ENCODE data around the gene RASA3. TPM values are rescaled to one million over a fixed set of nuclear protein-coding genes. Genes with fewer than 3 reads are reported as not detected.

RASA3 gene
- total RNA-seq, 1 experiment from 2014 or later, result 18.6 TPM

GRCh38 chr13:114053026-114053425, 79.4 kb downstream of the RASA3 start:
- no peak overlapping the region for H3K4me2 ChIP-seq (ENCODE audit: low read length)
- no peak overlapping the region for H2AFZ ChIP-seq (ENCODE audit: low read depth, low read length, poor library complexity, severe bottlenecking)
- intact Hi-C loops (cut with micrococcal nuclease), result no loop called here
- CTCF ChIA-PET, result no interaction called here
- RAD21 ChIA-PET (ENCODE audit: low non-redundant PET in 1 of 2, low total read pairs in 2 of 2, uncharacterized antibody in 2 of 2, unreplicated experiment in 2 of 2), result no interaction called here
- H3K9me2 ChIP-seq (ENCODE audit: insufficient read depth), result no peaks in the 10 kb centered on the region
- DNase-seq (ENCODE audit: low read depth, low spot score) (no peak), ATAC-seq (no peak)
- H3K9ac ChIP-seq (ENCODE audit: low read length), result no peak overlapping the region
- H3K79me2 ChIP-seq (ENCODE audit: insufficient read depth, low read length), result peaks cover 3% of the 10 kb centered on the region; the same call in 1 of the 2 replicates
- no peaks in the 10 kb centered on the region for H3K27me3 ChIP-seq (ENCODE audit: insufficient read depth, low read length)
- H3K4me1 ChIP-seq (ENCODE audit: control insufficient read depth in 1 of 2, insufficient read depth in 2 of 2, low read length in 2 of 2), result no peaks in the 10 kb centered on the region
- no peak overlapping the region for H3K27ac ChIP-seq (ENCODE audit: low read depth, low read length)
- POLR2A ChIA-PET, result no interaction called here
- TF ChIP-seq CEBPB (IDR thresholded peaks at IDR 0.05; ENCODE audit: low read depth) (no peak), JUND (IDR thresholded peaks at IDR 0.05) (no peak), REST (IDR thresholded peaks at IDR 0.05; ENCODE audit: low read depth) (no peak), ELF1 (IDR thresholded peaks at IDR 0.05; ENCODE audit: borderline replicate concordance, low read depth) (no peak), EGR1 (IDR thresholded peaks at IDR 0.05; ENCODE audit: low read depth) (no peak), POLR2AphosphoS5 (IDR thresholded peaks at IDR 0.05; ENCODE audit: low read depth, low read length) (no peak)
- no TSS peak for BruUV-seq (replicated peaks)
- H3K9me3 ChIP-seq (ENCODE audit: control insufficient read depth in 1 of 2, insufficient read depth in 1 of 2, low read depth in 1 of 2, low read length in 2 of 2), result no peaks in the 10 kb centered on the region
- H4K20me1 ChIP-seq (ENCODE audit: insufficient read depth), result no peaks in the 10 kb centered on the region
- H3K36me3 ChIP-seq (ENCODE audit: control insufficient read depth in 1 of 2, insufficient read depth in 2 of 2, low read length in 2 of 2), result no peaks in the 10 kb centered on the region
- H3K4me3 ChIP-seq (replicated peaks in 1 of 2; ENCODE audit: low read depth in 1 of 2, low read length in 2 of 2), result no peak overlapping the region

Measured in HCT116 (cell line).